Kidney (tissue), 14 donors: ENCODE data around the gene ZNF644. TPM values are rescaled to one million over a fixed set of nuclear protein-coding genes. Genes with fewer than 3 reads are reported as not detected.

Source experiments
- DNase-seq, 5 donors: peaks; one replicate each; pipeline ENCODE4 v3.0.0-alpha.2; 2013 to 2020
- FAIRE-seq: peaks from 2 replicates; lab custom pipeline; 2012; peaks lifted over from hg19 to GRCh38; lab: Jason Lieb, UNC
- H3K27ac ChIP-seq, 2 donors: one replicate each; pipeline ENCODE4 v1.7.0; 2013; ENCODE audit warnings: low read depth in 2 of 2, low read length in 2 of 2, inconsistent platforms in 1 of 2
- H3K27me3 ChIP-seq: one replicate; pipeline ENCODE4 v1.7.1; 2013; ENCODE audit warnings: low read length, inconsistent platforms; ENCODE audit not compliant: control insufficient read depth, insufficient read depth
- H3K36me3 ChIP-seq, 3 donors: one replicate each; pipeline versions ENCODE4 v1.7.0 to v1.7.1; 2013; ENCODE audit warnings: low read length in 3 of 3, control low read depth in 1 of 3, inconsistent platforms in 1 of 3; ENCODE audit not compliant: insufficient read depth in 3 of 3, control insufficient read depth in 2 of 3
- H3K4me1 ChIP-seq, 3 donors: one replicate each; pipeline versions ENCODE4 v1.7.0 to v1.7.1; 2013; ENCODE audit warnings: low read length in 3 of 3, inconsistent platforms in 1 of 3, low read depth in 1 of 3; ENCODE audit not compliant: control insufficient read depth in 2 of 3, insufficient read depth in 2 of 3
- H3K4me3 ChIP-seq, 3 donors: one replicate each; pipeline versions ENCODE4 v1.7.0 to v1.8.1; 2013; ENCODE audit warnings: low read length in 3 of 3, control low read depth in 1 of 3, inconsistent platforms in 1 of 3
- H3K9ac ChIP-seq, 3 donors: one replicate each; pipeline versions ENCODE4 v1.7.0 to v1.7.1; 2013; ENCODE audit warnings: low read length in 3 of 3, control low read depth in 1 of 3, inconsistent platforms in 1 of 3
- H3K9me3 ChIP-seq, 3 donors: one replicate each; pipeline versions ENCODE4 v1.7.0 to v1.7.1; 2013; ENCODE audit warnings: low read length in 3 of 3, control low read depth in 1 of 3, inconsistent platforms in 1 of 3; ENCODE audit not compliant: control insufficient read depth in 2 of 3, insufficient read depth in 1 of 3
- CTCF ChIP-seq: IDR thresholded peaks from 3 replicates; pipeline ENCODE4 v1.5.1; 2012; ENCODE audit warnings: mild to moderate bottlenecking, moderate library complexity, borderline replicate concordance; ENCODE audit not compliant: insufficient read depth; ENCODE audit errors: extremely low read depth
- intact Hi-C: fragments of 100-400 bp; cut with DNase I; formaldehyde crosslinking; loops from one replicate; pipeline ENCODE4 v1.11.1; 2022
- polyA plus RNA-seq: library from polyadenylated mRNA; stranded (reverse); fragments of 350-450 nt; fragmentation: Illumina TruSeq; extraction: RNeasy Lipid Tissue Mini Kit (QIAGEN cat#74804); gene quantifications from one replicate; pipeline ENCODE4 v1.2.3, GENCODE V29; 2014; ENCODE audit warnings: low read depth, low replicate concordance; ENCODE audit not compliant: insufficient read depth
- total RNA-seq: library from RNA; stranded (reverse); fragmentation: NEBNext Ultra II Directional; extraction: Animal tissue kit (Norgen Biotek cat#: 25700); gene quantifications from one replicate; pipeline ENCODE4 v1.2.1, GENCODE V29; 2021
- donor health status: control.
- donor health status: control.
- donor health status: control.
- donor health status: control.
- donor health status: control.
- donor health status: DM: yes; HTN: yes; CAD: no.
- donor health status: Normal renal cell carcinoma (clear cell type).

The ZNF644 gene
- total and polyA plus RNA-seq, 2 donors from 2014 or later: 10.5 to 60.4 TPM

- H3K4me3 ChIP-seq: no peak overlapping the region
- no peak for TF ChIP-seq CTCF
- H3K36me3 ChIP-seq: no peaks in the 10 kb centered on the region
- H3K9ac ChIP-seq: no peak overlapping the region
- FAIRE-seq (no peak), DNase-seq (peak in 1 of 5 donors; percentile 3)
- no peaks in the 10 kb centered on the region for H3K27me3 ChIP-seq
- intact Hi-C loops: no loop called here
- H3K27ac ChIP-seq: no peak overlapping the region
- no peaks in the 10 kb centered on the region for H3K9me3 ChIP-seq
- peaks cover 0 to 5% (median 3%) of the 10 kb centered on the region in 3 donors for H3K4me1 ChIP-seq
Measured at GRCh38 chr1:90925928-90926869, 95.6 kb downstream of the ZNF644 start.

GRCh38 chr1:90924982-90925381 lies 96.9 kb downstream of the ZNF644 start:
- no peak for TF ChIP-seq CTCF
- peaks cover 0 to 5% (median 5%) of the 10 kb centered on the region in 3 donors for H3K4me1 ChIP-seq
- no peak overlapping the region for H3K9ac ChIP-seq
- FAIRE-seq (no peak), DNase-seq (no peak)
- no peaks in the 10 kb centered on the region for H3K9me3 ChIP-seq
- H3K4me3 ChIP-seq: no peak overlapping the region
- no peaks in the 10 kb centered on the region for H3K36me3 ChIP-seq
- H3K27me3 ChIP-seq: no peaks in the 10 kb centered on the region
- H3K27ac ChIP-seq: no peak overlapping the region
- intact Hi-C loops: no loop called here

DNA sequence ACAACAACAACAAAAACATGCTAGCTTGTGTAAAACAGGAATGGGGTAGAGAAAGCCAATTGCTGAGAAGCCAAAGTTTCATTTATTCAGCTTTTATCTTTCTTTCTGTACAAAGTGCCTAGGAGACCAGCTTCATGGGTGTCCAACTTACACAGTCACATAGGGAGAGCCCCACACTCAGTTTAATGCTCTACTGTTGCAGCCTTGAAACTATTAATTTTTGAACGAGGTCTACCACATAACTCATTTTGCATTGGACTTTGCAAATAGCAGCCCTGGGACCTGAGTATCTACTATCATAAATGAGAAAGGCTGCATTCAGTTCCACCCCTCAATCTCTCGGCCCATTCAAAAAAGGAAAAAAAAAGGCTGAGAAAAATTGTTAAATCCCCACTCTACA lies 98.8 kb downstream of the ZNF644 start:
- Histone ChIP-seq H3K4me1 (peaks cover 0 to 6% (median 5%) of the 10 kb centered on the region in 3 donors), H3K4me3 (no peak overlapping the region), H3K9ac (no peak overlapping the region), H3K9me3 (no peaks in the 10 kb centered on the region), H3K36me3 (no peaks in the 10 kb centered on the region), H3K27ac (no peak overlapping the region), H3K27me3 (no peaks in the 10 kb centered on the region)
- FAIRE-seq (no peak), DNase-seq (no peak)
- TF ChIP-seq CTCF: no peak
- intact Hi-C loops: no loop called here
